Renal pelvis (tissue), 4 donors: ENCODE measurements around the gene CGB3. TPM values are rescaled to one million over a fixed set of nuclear protein-coding genes. Genes with fewer than 3 reads are reported as not detected.
"Not testable (repeated sequence)": the region's sequence is repeated elsewhere in the genome, so short reads cannot be mapped to it uniquely, and the experiment has no call there.

ENCODE experiments used
- DNase-seq: peaks from one replicate; pipeline ENCODE4 v3.0.0-alpha.2; 2013
- polyA plus RNA-seq, 3 donors: library from polyadenylated mRNA; unstranded; fragments of 120-200 nt; gene quantifications; one replicate each; pipeline ENCODE4 v1.2.1, GENCODE V29; 2013; ENCODE audit not compliant: insufficient read length in 3 of 3

The CGB3 gene
- polyA plus RNA-seq, 3 donors: not detected

- not testable (repeated sequence) for DNase-seq
Measured at GRCh38 chr19:49042666-49043065, 18.5 kb upstream of the CGB3 start.

GRCh38 chr19:49042177-49042576 is 18.0 kb upstream of the CGB3 start:
- no peak for DNase-seq

GRCh38 chr19:49039736-49040135 is 15.6 kb upstream of the CGB3 start:
- not testable (repeated sequence) for DNase-seq

- DNase-seq: not testable (repeated sequence)
Measured at GRCh38 chr19:49038557-49039276, 14.6 kb upstream of the CGB3 start.

GRCh38 chr19:49038111-49038510 is 14.0 kb upstream of the CGB3 start:
- DNase-seq: not testable (repeated sequence)

GRCh38 chr19:49036815-49037214 is 12.7 kb upstream of the CGB3 start, which contains the start of gene CGB1:
TSS of gene CGB1 (minus strand) at chr19:49036895. CDS start at chr19:49036711, 184 bp downstream.
- DNase-seq: not testable (repeated sequence)

- not testable (repeated sequence) for DNase-seq
Measured at GRCh38 chr19:49031642-49032301, 7.6 kb upstream of the CGB3 start, which contains the start of gene CGB2. TSS of gene CGB2 (plus strand) at chr19:49031890. CDS start at chr19:49032096, 206 bp downstream.

GRCh38 chr19:49030323-49030722 is 6.2 kb upstream of the CGB3 start:
- not testable (repeated sequence) for DNase-seq

GRCh38 chr19:49029749-49030148 is 5.6 kb upstream of the CGB3 start:
- not testable (repeated sequence) for DNase-seq

GRCh38 chr19:49028686-49029085 is 4.6 kb upstream of the CGB3 start:
- DNase-seq: not testable (repeated sequence)

- DNase-seq: not testable (repeated sequence)
Measured at GRCh38 chr19:49025599-49025998, 1.5 kb upstream of the CGB3 start.

- not testable (repeated sequence) for DNase-seq
Measured at GRCh38 chr19:49025088-49025487, 955 bp upstream of the CGB3 start.

- no peak for DNase-seq
Measured at GRCh38 chr19:49022116-49022515, 2.0 kb downstream of the CGB3 start.

- no peak for DNase-seq
Measured at GRCh38 chr19:49020931-49021895, 2.9 kb downstream of the CGB3 start.

GRCh38 chr19:49020342-49020741 is 3.8 kb downstream of the CGB3 start:
- no peak for DNase-seq

GRCh38 chr19:49019242-49019932 is 4.7 kb downstream of the CGB3 start:
- DNase-seq: no peak

- not testable (repeated sequence) for DNase-seq
Measured at GRCh38 chr19:49018388-49019241, 5.5 kb downstream of the CGB3 start.

GRCh38 chr19:49017666-49018351 is 6.3 kb downstream of the CGB3 start:
- peak; percentile 48 for DNase-seq

- DNase-seq: no peak
Measured at GRCh38 chr19:49017041-49017665, 7.0 kb downstream of the CGB3 start, which contains the start of gene LHB. TSS of gene LHB (minus strand) at chr19:49017091. CDS start at chr19:49017081, 10 bp downstream.
